A673 (cell line): ENCODE results near the gene ZPBP2.

Source experiments
- EZH2 ChIP-seq: fragments of 200-600 bp; sonication (generic); IDR thresholded peaks from 2 replicates; pipeline ENCODE4 v1.6.1; 2017; ENCODE audit warnings: borderline replicate concordance, low read depth, mild to moderate bottlenecking, mixed read lengths, antibody characterized with exemption, low read length; ENCODE audit not compliant: poor library complexity, severe bottlenecking
- TF ChIP-seq, protein P1 (sequence below): fragments of 300-800, 200-600 bp; sonication (generic); conservative IDR thresholded peaks from 2 replicates; pipeline ENCODE4 v1.5.1; 2017; ENCODE audit warnings: low read depth, mild to moderate bottlenecking, antibody characterized with exemption, low read length, moderate library complexity, mixed read lengths

DNA sequence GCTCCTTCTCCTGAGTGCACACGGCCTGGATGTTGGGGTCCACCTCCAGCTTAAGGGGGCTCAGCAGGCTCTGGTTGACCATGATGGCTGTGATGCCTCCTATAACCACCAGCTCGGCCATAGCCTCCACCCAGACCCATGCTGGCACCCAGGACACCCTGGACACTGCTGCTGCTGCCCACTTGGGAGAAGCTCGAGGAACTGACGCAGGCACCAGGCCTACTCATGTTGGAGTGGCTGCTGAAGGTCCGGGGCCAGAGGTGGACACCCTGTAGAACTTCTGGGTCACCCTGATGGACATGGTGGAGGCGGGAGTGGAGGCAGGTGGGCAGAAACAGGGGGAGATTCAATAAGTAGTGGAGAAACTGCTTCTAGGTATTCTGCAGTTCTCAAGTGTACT is 31.9 kb upstream of the ZPBP2 start:
- TF ChIP-seq, protein P1, sequence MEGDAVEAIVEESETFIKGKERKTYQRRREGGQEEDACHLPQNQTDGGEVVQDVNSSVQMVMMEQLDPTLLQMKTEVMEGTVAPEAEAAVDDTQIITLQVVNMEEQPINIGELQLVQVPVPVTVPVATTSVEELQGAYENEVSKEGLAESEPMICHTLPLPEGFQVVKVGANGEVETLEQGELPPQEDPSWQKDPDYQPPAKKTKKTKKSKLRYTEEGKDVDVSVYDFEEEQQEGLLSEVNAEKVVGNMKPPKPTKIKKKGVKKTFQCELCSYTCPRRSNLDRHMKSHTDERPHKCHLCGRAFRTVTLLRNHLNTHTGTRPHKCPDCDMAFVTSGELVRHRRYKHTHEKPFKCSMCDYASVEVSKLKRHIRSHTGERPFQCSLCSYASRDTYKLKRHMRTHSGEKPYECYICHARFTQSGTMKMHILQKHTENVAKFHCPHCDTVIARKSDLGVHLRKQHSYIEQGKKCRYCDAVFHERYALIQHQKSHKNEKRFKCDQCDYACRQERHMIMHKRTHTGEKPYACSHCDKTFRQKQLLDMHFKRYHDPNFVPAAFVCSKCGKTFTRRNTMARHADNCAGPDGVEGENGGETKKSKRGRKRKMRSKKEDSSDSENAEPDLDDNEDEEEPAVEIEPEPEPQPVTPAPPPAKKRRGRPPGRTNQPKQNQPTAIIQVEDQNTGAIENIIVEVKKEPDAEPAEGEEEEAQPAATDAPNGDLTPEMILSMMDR, result no peak
- TF ChIP-seq EZH2, result no peak
